ENCODE results near the gene PLA2G4D.

PLA2G4D gene

DNA sequence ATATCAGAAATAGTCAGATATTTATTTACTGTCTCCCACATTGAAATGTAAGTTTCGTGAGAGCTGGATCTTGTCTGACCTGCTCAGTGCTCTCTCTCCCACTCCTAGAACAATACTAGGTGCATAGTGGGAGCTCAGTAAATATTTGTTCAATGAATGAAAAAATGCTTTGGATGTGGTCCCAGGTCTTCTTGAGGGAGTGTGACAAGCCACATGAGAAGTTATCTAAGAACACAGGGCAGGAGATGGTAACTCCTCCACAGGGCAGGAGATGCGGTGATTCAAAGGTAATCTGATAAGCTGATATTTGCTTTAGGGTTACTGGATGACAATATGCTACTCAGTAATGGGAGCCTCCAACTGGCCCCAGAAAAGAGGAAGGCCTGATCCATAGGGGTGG is 47.8 kb downstream of the PLA2G4D start:
- no peaks in the 10 kb centered on the region for H3K27me3 Mint-ChIP-seq
- no peaks in the 10 kb centered on the region for H3K9me3 Mint-ChIP-seq (ENCODE audit: low read depth)
- no peaks in the 10 kb centered on the region for H3K36me3 Mint-ChIP-seq
- H3K27ac Mint-ChIP-seq = no peak overlapping the region
- no peak overlapping the region for H3K4me3 Mint-ChIP-seq
- no peaks in the 10 kb centered on the region for H3K4me1 Mint-ChIP-seq (ENCODE audit: low read depth)

DNA sequence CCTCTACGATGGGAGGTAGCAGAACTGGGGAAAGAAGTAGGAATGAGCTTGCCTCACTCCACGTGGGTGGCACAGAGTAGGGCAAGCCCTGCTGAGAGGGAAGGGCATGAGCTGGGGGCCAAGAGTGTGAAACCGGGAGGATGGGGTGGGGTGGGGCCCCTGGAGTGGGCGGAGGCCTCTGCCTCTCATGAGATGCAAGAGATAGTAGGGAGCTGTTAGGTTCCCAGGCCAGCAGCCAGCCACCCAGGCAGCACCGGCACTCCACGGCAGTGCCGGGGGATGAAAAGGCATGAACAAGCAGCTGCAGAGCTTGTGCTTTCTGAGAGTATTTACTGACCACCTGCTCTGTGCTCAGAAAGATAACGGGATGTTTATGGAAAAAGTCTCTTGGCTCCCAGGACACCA is 49.1 kb downstream of the PLA2G4D start:
- Mint-ChIP-seq H3K27me3 (no peaks in the 10 kb centered on the region), H3K27ac (no peak overlapping the region)

DNA sequence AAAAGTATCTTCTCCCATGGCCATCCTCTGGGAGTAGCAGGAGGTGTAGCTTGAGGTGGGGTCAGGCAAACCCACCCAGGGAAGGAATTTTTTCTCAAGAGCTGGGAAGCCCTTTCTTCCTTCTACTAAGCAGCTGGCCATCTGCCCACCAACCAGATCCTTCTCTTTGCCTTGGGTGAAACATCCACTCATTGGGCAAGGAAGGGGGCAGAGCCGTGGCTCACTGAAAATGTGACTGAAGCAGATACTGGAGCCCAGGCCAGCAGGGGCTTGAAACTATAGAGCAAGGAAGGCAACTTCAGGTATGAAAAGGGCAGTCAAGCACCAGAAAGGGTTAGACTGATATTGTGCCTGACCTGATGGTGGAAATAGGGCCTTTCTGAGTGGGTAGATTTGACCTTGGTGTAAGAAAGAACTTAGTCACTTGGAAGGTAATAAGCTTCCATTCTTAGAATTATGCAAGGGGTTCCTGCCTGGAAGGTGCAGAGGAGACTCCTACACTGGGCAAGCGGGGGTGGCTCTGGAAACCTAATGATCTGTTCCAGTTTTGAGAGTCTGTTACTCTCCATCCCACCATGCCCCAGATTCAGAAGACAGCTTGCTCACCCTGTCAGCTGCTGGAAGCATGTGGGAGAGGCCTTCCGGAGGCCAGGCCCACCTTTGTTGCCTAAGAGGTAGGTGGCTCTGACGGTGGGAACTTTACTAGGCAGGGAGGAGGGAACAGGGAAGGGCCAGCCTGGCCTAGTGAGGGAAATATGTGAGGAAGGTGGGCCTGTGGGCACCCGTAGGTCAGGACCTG is 51.6 kb downstream of the PLA2G4D start:
- no peaks in the 10 kb centered on the region for H3K36me3 Mint-ChIP-seq
- H3K9me3 Mint-ChIP-seq (ENCODE audit: low read depth) = no peaks in the 10 kb centered on the region
- H3K4me1 Mint-ChIP-seq (ENCODE audit: low read depth) = no peaks in the 10 kb centered on the region
- H3K27me3 Mint-ChIP-seq = no peaks in the 10 kb centered on the region
- no peak overlapping the region for H3K4me3 Mint-ChIP-seq
- H3K27ac Mint-ChIP-seq = no peak overlapping the region

More for the DNA sequence above, 49.1 kb downstream of the PLA2G4D start:
- no peaks in the 10 kb centered on the region for H3K9me3 Mint-ChIP-seq (ENCODE audit: low read depth)
- no peaks in the 10 kb centered on the region for H3K4me1 Mint-ChIP-seq (ENCODE audit: low read depth)
- H3K36me3 Mint-ChIP-seq = no peaks in the 10 kb centered on the region
- H3K4me3 Mint-ChIP-seq = no peak overlapping the region

- Mint-ChIP-seq H3K4me3 (no peak overlapping the region), H3K9me3 (ENCODE audit: low read depth) (no peaks in the 10 kb centered on the region), H3K27me3 (no peaks in the 10 kb centered on the region), H3K4me1 (ENCODE audit: low read depth) (peaks cover 7% of the 10 kb centered on the region), H3K27ac (no peak overlapping the region), H3K36me3 (no peaks in the 10 kb centered on the region)
These were observed 56.0 kb downstream of the PLA2G4D start for GRCh38 chr15:42038401-42038800.

DNA sequence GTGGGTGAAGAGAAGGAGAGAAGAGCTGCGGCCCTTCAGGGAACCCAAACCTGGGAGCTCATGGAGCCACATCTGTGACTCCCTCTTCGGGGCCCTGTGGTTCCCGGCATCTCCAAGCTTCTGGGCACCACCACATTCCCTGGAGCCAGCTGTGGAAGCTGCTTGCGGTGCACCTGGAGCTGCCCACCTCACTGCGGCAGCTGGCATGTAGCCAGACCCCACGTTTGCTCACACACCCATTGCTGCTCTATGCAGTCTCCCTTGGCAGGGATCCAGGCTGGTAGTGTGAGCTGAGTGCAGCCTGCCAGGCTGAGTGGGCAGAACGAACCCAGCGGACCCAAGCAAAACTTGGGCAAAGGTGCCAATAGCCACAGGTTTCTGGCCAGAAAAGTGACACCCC is 56.7 kb downstream of the PLA2G4D start:
- Mint-ChIP-seq H3K27ac (no peak overlapping the region), H3K9me3 (ENCODE audit: low read depth) (no peaks in the 10 kb centered on the region), H3K4me3 (no peak overlapping the region), H3K4me1 (ENCODE audit: low read depth) (peaks cover 7% of the 10 kb centered on the region), H3K27me3 (no peaks in the 10 kb centered on the region), H3K36me3 (no peaks in the 10 kb centered on the region)

GRCh38 chr15:42036966-42037365 is 57.4 kb downstream of the PLA2G4D start:
- Mint-ChIP-seq H3K27me3 (no peaks in the 10 kb centered on the region), H3K9me3 (ENCODE audit: low read depth) (no peaks in the 10 kb centered on the region), H3K4me1 (ENCODE audit: low read depth) (peaks cover 7% of the 10 kb centered on the region), H3K4me3 (no peak overlapping the region), H3K27ac (no peak overlapping the region), H3K36me3 (no peaks in the 10 kb centered on the region)

GRCh38 chr15:42036112-42036905 is 58.1 kb downstream of the PLA2G4D start:
- Mint-ChIP-seq H3K36me3 (no peaks in the 10 kb centered on the region), H3K4me3 (no peak overlapping the region), H3K27me3 (no peaks in the 10 kb centered on the region), H3K27ac (no peak overlapping the region), H3K9me3 (ENCODE audit: low read depth) (no peaks in the 10 kb centered on the region), H3K4me1 (ENCODE audit: low read depth) (peaks cover 7% of the 10 kb centered on the region)

- Mint-ChIP-seq H3K4me3 (no peak overlapping the region), H3K27ac (no peak overlapping the region), H3K27me3 (no peaks in the 10 kb centered on the region), H3K36me3 (no peaks in the 10 kb centered on the region), H3K9me3 (ENCODE audit: low read depth) (no peaks in the 10 kb centered on the region), H3K4me1 (ENCODE audit: low read depth) (peaks cover 7% of the 10 kb centered on the region)
These were observed 59.0 kb downstream of the PLA2G4D start for GRCh38 chr15:42035435-42035761.

DNA sequence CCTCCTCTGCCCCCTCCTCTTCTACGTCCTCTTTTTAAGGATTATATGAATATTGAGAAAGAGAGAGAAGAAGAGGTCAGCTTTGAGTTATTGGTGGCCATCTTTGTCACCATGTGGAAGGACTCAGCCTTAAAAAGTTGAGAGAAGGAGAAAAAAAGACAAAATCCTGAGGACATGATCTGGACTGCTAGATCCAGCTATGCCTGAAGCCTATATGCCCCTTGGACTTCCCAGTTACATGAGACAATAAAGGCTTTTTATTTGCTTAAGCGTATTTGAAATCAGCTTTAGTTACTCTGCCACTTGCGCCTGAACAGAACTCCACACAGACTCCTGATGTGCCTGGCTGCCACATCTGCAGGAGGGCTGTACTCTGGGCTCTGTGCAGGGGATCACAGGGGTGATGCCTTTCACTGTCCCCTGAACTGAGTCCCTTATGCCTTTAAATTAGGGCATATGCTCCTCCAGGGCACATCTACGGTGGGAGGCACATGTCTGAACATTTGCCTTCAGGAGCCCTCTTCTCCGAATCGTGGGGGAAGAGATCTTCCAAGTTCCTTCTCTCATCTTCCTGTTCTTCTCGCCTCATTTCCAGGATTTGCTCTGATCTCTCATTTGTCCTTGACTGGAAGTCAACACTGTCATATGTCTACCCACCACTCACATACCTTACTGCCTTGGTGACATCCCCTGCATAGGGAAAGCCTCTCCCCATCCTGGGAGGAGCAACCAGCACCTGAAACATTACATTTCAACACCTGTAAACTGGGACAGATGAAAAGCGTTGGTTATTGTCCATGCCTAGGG is 59.5 kb downstream of the PLA2G4D start:
- H3K9me3 Mint-ChIP-seq (ENCODE audit: low read depth) = no peaks in the 10 kb centered on the region
- H3K4me3 Mint-ChIP-seq = no peak overlapping the region
- H3K36me3 Mint-ChIP-seq = no peaks in the 10 kb centered on the region
- no peaks in the 10 kb centered on the region for H3K27me3 Mint-ChIP-seq
- H3K4me1 Mint-ChIP-seq (ENCODE audit: low read depth) = peaks cover 7% of the 10 kb centered on the region
- H3K27ac Mint-ChIP-seq = no peak overlapping the region

DNA sequence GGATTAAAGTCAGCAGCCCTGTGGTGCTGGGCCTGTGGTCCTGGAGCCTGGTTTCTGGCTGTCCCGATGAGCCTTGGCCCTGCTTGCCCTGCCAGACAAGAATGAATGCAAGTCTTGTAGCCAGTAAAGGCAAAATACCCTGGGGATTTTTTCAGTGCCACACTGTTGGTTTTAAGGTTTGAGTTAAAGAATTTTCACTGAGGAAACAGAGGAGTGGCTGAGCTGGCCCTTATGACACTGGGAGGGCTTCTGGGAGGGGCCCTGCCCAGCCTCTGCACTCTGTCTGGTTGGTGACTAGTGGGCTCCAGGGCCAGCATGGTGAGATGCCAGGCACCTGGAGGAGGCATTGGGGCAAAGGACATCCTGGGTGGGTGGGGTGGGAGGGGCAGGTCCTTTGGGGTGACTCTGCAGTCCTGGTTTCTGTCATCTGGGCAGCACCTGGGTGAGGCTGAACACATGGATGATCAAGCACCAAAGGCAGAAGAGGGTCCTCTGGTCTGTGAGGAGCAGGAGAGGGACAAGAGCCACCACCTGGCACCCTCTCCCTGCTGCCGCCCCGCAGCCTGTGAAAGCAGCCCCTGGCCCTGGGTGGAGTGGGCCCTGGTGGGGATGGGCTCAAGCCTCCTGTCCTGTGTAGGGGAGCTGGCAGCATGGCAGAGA is 61.0 kb downstream of the PLA2G4D start:
- no peaks in the 10 kb centered on the region for H3K9me3 Mint-ChIP-seq (ENCODE audit: low read depth)
- no peak overlapping the region for H3K4me3 Mint-ChIP-seq
- no peaks in the 10 kb centered on the region for H3K36me3 Mint-ChIP-seq
- no peak overlapping the region for H3K27ac Mint-ChIP-seq
- peaks cover 7% of the 10 kb centered on the region for H3K4me1 Mint-ChIP-seq (ENCODE audit: low read depth)
- no peaks in the 10 kb centered on the region for H3K27me3 Mint-ChIP-seq

GRCh38 chr15:42032376-42033213 is 61.8 kb downstream of the PLA2G4D start:
- H3K27me3 Mint-ChIP-seq = no peaks in the 10 kb centered on the region
- no peak overlapping the region for H3K27ac Mint-ChIP-seq
- H3K4me3 Mint-ChIP-seq = no peak overlapping the region
- no peaks in the 10 kb centered on the region for H3K36me3 Mint-ChIP-seq
- peaks cover 7% of the 10 kb centered on the region for H3K4me1 Mint-ChIP-seq (ENCODE audit: low read depth)
- no peaks in the 10 kb centered on the region for H3K9me3 Mint-ChIP-seq (ENCODE audit: low read depth)

DNA sequence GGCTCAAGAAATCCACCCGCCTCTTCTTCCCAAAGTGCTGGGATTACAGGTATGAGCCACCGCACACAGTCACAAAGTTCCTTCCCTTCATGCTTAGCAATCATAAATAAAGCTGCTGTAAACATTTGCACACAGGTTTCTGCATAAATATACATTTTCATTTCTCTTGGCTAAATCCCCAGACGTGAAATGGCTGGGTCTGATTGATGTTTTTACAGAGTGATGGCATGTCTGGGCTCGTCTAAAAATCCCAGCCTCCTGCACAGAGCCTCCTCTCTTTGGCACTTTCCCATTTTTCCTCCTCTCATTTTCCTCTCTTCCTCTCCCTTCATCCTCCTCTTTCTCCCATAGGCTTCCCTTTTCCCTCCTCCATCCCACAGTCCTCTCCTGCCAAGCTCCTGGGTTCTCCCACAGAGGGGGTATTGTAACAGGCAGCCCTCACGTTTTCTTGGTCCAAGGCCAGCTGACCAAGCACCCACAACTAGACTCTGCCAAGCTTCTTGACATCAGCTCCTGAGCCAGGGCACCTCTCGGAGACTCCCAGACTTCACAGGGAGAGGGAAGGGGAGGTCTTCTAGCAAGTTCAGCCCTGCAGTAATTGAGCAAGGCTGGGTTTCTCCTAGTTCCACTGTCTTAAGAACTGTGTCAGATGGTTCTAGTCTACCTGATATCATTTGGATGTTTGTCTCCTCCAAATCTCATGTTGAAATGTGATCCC is 63.0 kb downstream of the PLA2G4D start:
- Mint-ChIP-seq H3K4me3 (no peak overlapping the region), H3K4me1 (ENCODE audit: low read depth) (peaks cover 7% of the 10 kb centered on the region), H3K36me3 (no peaks in the 10 kb centered on the region), H3K27me3 (no peaks in the 10 kb centered on the region), H3K9me3 (ENCODE audit: low read depth) (no peaks in the 10 kb centered on the region), H3K27ac (no peak overlapping the region)

- H3K4me3 Mint-ChIP-seq = no peak overlapping the region
- no peaks in the 10 kb centered on the region for H3K4me1 Mint-ChIP-seq (ENCODE audit: low read depth)
- no peak overlapping the region for H3K27ac Mint-ChIP-seq
- H3K27me3 Mint-ChIP-seq = no peaks in the 10 kb centered on the region
- H3K36me3 Mint-ChIP-seq = no peaks in the 10 kb centered on the region
- no peaks in the 10 kb centered on the region for H3K9me3 Mint-ChIP-seq (ENCODE audit: low read depth)
These were observed 66.8 kb downstream of the PLA2G4D start for GRCh38 chr15:42027521-42027920.
